GM21529 (cell line): ENCODE data around the gene LRRC49.

Experiments used
- ATAC-seq: cut with Tn5 transposase; IDR thresholded peaks from one replicate; pipeline ENCODE4 v1.9.1; 2021; ENCODE audit not compliant: unreplicated experiment

The LRRC49 gene

DNA sequence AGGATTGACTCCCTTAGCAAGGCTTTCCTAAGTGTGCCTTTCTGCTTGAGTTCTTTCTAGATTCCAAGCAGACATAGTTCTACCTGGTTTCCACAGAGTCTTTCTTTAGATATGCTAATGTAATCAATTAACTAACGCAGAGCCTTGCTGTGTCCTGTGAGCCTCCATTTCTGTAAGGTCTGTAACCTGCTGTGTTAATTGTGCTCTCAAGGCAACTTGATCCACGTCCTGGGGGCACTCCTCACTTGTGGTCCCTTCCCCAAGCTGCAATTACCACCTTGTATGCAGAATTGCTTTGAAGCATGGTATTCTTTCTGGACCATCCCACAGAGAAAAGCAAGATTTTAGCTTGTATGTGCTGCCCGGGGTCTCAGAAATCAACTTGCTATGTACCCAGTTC is 193.2 kb downstream of the LRRC49 start:
- ATAC-seq: no peak

GRCh38 chr15:71088155-71088554 is 195.5 kb downstream of the LRRC49 start:
- ATAC-seq: no peak

GRCh38 chr15:71088683-71089082 is 196.1 kb downstream of the LRRC49 start:
- no peak for ATAC-seq

- no peak for ATAC-seq
Measured at GRCh38 chr15:71089801-71090200, 197.2 kb downstream of the LRRC49 start.

DNA sequence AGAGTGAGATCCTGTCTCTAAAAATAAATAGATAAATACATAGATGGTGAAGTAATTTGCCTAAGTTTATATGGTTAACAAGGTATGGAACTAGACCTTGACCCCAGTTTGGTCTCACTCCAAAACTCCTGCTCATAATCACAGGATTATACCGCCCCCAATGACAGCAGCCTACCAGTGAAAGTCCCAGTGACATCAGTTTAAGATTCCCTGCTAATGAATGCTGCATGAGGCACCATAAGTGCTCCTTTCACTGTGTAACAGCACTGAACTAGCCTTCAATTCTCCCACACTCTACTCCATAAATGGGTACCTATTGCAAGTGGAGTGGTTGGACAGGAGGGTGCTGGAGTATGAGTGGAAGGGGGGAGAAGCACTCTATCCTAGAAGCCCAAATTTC is 199.0 kb downstream of the LRRC49 start:
- ATAC-seq: no peak

DNA sequence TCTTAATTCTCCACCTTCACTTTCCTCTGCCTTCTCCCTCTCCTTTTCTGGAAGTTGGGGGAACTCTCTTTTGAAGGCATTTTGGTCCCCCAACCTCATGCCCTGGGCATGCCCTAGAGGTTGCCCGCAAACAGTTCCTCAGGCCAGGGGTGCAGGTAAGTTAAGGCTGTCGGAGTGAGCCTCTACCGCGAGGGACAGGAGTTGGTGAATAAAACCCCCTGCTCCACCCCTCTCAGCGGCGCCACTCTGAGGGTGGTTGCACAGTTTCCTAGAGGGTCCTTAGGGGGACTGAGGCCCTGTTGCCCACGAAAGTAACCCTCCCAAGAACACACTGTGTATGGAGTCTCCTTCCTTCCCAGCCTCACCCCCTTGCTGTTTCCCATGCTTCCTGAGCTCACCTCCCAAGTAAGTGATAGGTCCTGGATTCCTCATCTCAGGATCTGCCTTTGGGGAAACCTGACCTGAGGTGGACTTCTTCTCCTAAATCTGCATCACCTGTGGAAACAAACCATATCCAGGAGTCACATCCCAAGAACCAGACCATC is 199.5 kb downstream of the LRRC49 start:
- no peak for ATAC-seq

GRCh38 chr15:71093054-71094024 is 200.7 kb downstream of the LRRC49 start:
- ATAC-seq: no peak

DNA sequence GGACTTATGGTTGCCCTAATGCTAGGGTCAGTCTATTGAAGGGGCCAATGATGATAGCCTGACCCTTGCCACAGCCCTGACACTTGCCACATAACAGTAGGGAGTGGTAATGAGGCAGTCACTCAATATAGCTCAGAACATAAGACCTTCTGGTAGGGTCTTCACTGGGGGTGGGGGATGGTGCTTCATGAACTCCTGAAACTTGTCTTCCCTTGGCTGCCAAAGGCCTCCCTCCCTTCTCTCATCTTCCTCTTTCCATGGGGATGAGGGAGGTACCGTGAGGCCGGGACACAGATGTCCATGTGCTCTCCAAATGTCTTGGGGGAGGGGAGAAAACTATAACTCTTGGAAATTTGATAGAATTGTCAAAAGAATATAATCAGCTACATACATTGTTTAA is 201.5 kb downstream of the LRRC49 start:
- ATAC-seq: no peak

DNA sequence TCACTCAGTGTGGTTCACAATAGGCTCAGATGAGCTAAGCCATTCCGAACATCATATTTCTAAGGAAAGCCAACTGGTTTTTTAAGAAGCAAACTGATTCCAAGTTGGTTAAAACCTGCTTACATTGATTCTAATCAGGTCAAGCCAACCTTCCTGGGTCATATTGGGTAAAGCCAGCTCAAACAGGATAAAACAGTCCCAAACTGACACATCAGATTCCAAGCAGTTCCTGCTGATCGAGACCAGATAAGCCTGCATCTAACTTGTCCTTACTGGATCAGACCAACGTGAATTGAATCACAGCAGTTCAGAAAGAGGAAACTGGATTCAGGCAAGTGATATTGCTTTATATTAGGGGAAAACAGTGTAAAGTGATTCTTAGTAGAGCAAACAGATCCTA is 204.1 kb downstream of the LRRC49 start:
- no peak for ATAC-seq

- ATAC-seq: no peak
Measured at GRCh38 chr15:71097890-71098289, 205.3 kb downstream of the LRRC49 start.

- no peak for ATAC-seq
Measured at GRCh38 chr15:71098920-71099319, 206.3 kb downstream of the LRRC49 start.
